ENCODE data around the gene CES4A.

DNA sequence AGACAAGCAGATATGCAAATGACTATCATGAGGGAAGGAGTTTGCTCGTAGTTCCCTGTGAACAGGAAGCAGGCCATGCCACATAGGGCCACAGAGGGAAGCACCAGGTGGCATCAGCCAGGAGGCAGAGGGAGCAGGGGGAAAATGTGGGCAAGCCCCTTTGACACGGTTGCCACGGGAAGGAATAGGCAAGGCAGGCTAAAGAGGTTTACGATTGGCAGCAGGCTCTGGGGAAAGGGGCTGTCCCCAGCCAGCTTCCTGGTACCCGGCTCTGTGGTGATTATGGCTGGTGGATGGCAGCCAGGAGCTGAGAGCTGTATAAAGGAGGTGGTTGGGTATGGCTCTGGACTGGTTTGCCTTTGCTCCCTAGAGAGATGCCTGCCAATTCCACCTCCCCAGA is 26.5 kb upstream of the CES4A start:
- no peak for TF ChIP-seq POLR2A (IDR thresholded peaks at IDR 0.05; ENCODE audit: low read depth, low read length)
- no peak for TF ChIP-seq POLR2AphosphoS5 (IDR thresholded peaks at IDR 0.05; ENCODE audit: low read depth, low read length)
- no peak for TF ChIP-seq POU2F2 (IDR thresholded peaks at IDR 0.05; ENCODE audit: low read depth, low read length)
- no peak for TF ChIP-seq TAF1 (IDR thresholded peaks at IDR 0.05; ENCODE audit: low read depth, low read length)
- no peak for TF ChIP-seq SPI1 (IDR thresholded peaks at IDR 0.05; ENCODE audit: low read depth, low read length)
